LoVo (cell line): Measurements from ENCODE around the gene DIP2B.
A peak's percentile ranks its signal among the peaks of the same experiment; 100 is the strongest.
"Not testable (repeated sequence)": the region's sequence is repeated elsewhere in the genome, so short reads cannot be mapped to it uniquely, and the experiment has no call there.

Experiments
- DNase-seq: peaks from one replicate; pipeline ENCODE4 v3.0.0-alpha.2; 2016; ENCODE audit warnings: low spot score

DIP2B gene

GRCh38 chr12:50504798-50505674 lies at the start of gene DIP2B:
DIP2B (plus strand) TSS chr12:50504985; CDS start chr12:50505141, 156 bp downstream.
- DNase-seq: peak; percentile 97

- DNase-seq: no peak
Observed at GRCh38 chr12:50458606-50459005, 46.2 kb upstream of the DIP2B start.

- no peak for DNase-seq
Observed at GRCh38 chr12:50467439-50467838, 37.3 kb upstream of the DIP2B start.

- no peak for DNase-seq
Observed at GRCh38 chr12:50477241-50477832, 27.4 kb upstream of the DIP2B start.

- no peak for DNase-seq
Observed at GRCh38 chr12:50482571-50482970, 22.2 kb upstream of the DIP2B start.

- no peak for DNase-seq
Observed at GRCh38 chr12:50483488-50483887, 21.3 kb upstream of the DIP2B start.

- DNase-seq: no peak
Observed at GRCh38 chr12:50488801-50489200, 16.0 kb upstream of the DIP2B start.

- DNase-seq: not testable (repeated sequence)
Observed at GRCh38 chr12:50498119-50498518, 6.7 kb upstream of the DIP2B start.

- no peak for DNase-seq
Observed at GRCh38 chr12:50505675-50506530, 1.1 kb downstream of the DIP2B start.

GRCh38 chr12:50506753-50507473 lies 2.1 kb downstream of the DIP2B start:
- DNase-seq: no peak

- no peak for DNase-seq
Observed at GRCh38 chr12:50507474-50507838, 2.7 kb downstream of the DIP2B start.

- DNase-seq: no peak
Observed at GRCh38 chr12:50507930-50508329, 3.1 kb downstream of the DIP2B start.

GRCh38 chr12:50508414-50508813 lies 3.6 kb downstream of the DIP2B start:
- no peak for DNase-seq

GRCh38 chr12:50508970-50509663 lies 4.3 kb downstream of the DIP2B start:
- no peak for DNase-seq

GRCh38 chr12:50514526-50515276 lies 9.9 kb downstream of the DIP2B start:
- no peak for DNase-seq

- no peak for DNase-seq
Observed at GRCh38 chr12:50515587-50515986, 10.8 kb downstream of the DIP2B start.

GRCh38 chr12:50517421-50518048 lies 12.8 kb downstream of the DIP2B start:
- no peak for DNase-seq

GRCh38 chr12:50518090-50518489 lies 13.3 kb downstream of the DIP2B start:
- no peak for DNase-seq

- no peak for DNase-seq
Observed at GRCh38 chr12:50519353-50519752, 14.6 kb downstream of the DIP2B start.
